ENCODE data around the gene MTMR4. TPM values are rescaled to one million over a fixed set of nuclear protein-coding genes. Genes with fewer than 3 reads are reported as not detected.

Gene MTMR4
- polyA plus RNA-seq, 3 donors = 7.2 to 20.7 (median 8.4) TPM

DNA sequence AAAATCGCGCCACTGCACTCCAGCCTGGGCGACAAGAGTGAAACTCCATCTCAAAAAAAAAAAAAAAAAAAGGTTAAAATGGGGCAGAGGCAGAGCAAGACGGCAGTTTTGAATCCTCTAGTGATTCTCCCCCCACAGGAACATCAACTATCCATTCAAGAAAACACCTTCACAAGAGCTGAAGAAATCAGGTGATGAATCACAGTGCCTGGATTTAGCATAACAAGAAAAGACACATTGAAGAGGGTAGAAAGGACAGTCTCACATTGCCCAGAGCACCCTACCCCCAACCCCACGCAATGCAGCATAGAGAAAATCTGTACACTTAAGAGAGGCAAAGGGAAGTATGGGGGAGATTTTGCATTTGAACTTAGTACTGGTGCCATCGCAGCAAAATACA is 68.4 kb downstream of the MTMR4 start:
- Histone ChIP-seq H3K4me3 (replicated peaks in 1 of 3; ENCODE audit: low read depth in 2 of 3, low read length in 3 of 3) (no peak overlapping the region), H2AFZ (ENCODE audit: insufficient read depth, low read depth, low read length, poor library complexity, severe bottlenecking) (no peak overlapping the region), H3K79me2 (ENCODE audit: insufficient read depth, low read length) (no peaks in the 10 kb centered on the region), H3K27ac (ENCODE audit: low read depth in 1 of 2, low read length in 2 of 2) (no peak overlapping the region), H3K9ac (ENCODE audit: insufficient read depth, low read length, poor library complexity, severe bottlenecking) (no peak overlapping the region), H3K9me3 (replicated peaks in 1 of 2; ENCODE audit: control insufficient read depth in 1 of 2, insufficient read depth in 1 of 2, low read length in 2 of 2) (no peaks in the 10 kb centered on the region), H4K20me1 (ENCODE audit: insufficient read depth, low read length) (no peaks in the 10 kb centered on the region), H3K4me2 (replicated peaks; ENCODE audit: extremely low read depth, low read length, poor library complexity, severe bottlenecking) (no peak overlapping the region), H3K36me3 (replicated peaks in 1 of 2; ENCODE audit: control insufficient read depth in 1 of 2, insufficient read depth in 2 of 2, low read length in 2 of 2) (no peaks in the 10 kb centered on the region), H3K27me3 (ENCODE audit: control insufficient read depth in 2 of 2, insufficient read depth in 2 of 2, low read length in 2 of 2) (no peaks in the 10 kb centered on the region), H3K4me1 (ENCODE audit: control insufficient read depth in 1 of 2, insufficient read depth in 2 of 2, low read length in 2 of 2) (no peaks in the 10 kb centered on the region)
- no peak for TF ChIP-seq CTCF (IDR thresholded peaks at IDR 0.05)
- intact Hi-C loops (cut with micrococcal nuclease) = loop anchor here (2.0 to 10.0 kb wide), 4 partner anchors 129 to 247 kb away; no protein-coding TSS in a partner anchor
- Mint-ChIP-seq H3K27ac (no peak overlapping the region), H3K36me3 (no peaks in the 10 kb centered on the region), H3K4me3 (no peak overlapping the region), H3K4me1 (peaks cover 3% of the 10 kb centered on the region), H3K9me3 (peaks cover 0 to 5% (median 2%) of the 10 kb centered on the region in 7 donors), H3K27me3 (ENCODE audit: low read depth in 3 of 3) (peaks cover 8 to 46% (median 13%) of the 10 kb centered on the region in 3 donors)
- DNase-seq = no peak
- WGBS (ENCODE audit: insufficient coverage) = 100% methylated on average over 1 of the region's 6 CpGs

Other genes starting within 250 kb of the MTMR4 start
- 1 to 10 TPM; 4.2 to 7.5 (median 6.0) TPM for gene MPO, start 233.7 kb downstream of the MTMR4 start, polyA plus RNA-seq
- gene TSPOAP1, start 185.8 kb downstream of the MTMR4 start, polyA plus RNA-seq = 10 to 100 TPM in 1 of 3 donors, under 1 TPM in 2; 0.10 to 14.0 (median 0.18) TPM
- gene SUPT4H1, start 162.4 kb downstream of the MTMR4 start, polyA plus RNA-seq = 100 to 1,000 TPM; 144 to 251 (median 241) TPM
- gene RNF43, start 97.1 kb downstream of the MTMR4 start, polyA plus RNA-seq = under 1 TPM in 2 of 3 donors, not detected in 1; 0.01 to 0.11 TPM
- gene HSF5, start 26.2 kb downstream of the MTMR4 start, polyA plus RNA-seq = under 1 TPM in 1 of 3 donors, not detected in 2; 0.07 TPM
- under 1 TPM in 1 of 3 donors, not detected in 2; 0.25 TPM for gene TEX14, start 177.4 kb upstream of the MTMR4 start, polyA plus RNA-seq
- gene RAD51C, start 178.0 kb upstream of the MTMR4 start, polyA plus RNA-seq = 10 to 100 TPM in 2 of 3 donors, 1 to 10 TPM in 1; 6.8 to 14.5 (median 13.1) TPM
- gene PPM1E, start 241.2 kb upstream of the MTMR4 start, polyA plus RNA-seq = not detected

Measured in CD14-positive monocyte (primary cell).